ENCODE results near the gene TMEM121.

GRCh38 chr14:105502446-105503295 lies 23.7 kb upstream of the TMEM121 start:
- TF ChIP-seq CTCF (conservative IDR thresholded peaks at IDR 0.05; ENCODE audit: low read depth, low read length) (no peak), POLR2A (IDR thresholded peaks at IDR 0.05; ENCODE audit: low read depth, low read length) (no peak), CEBPB (IDR thresholded peaks at IDR 0.05; ENCODE audit: low read depth, low read length) (no peak), RAD21 (IDR thresholded peaks at IDR 0.05; ENCODE audit: low read length) (no peak)

All from IMR-90 (cell line).